Lung (tissue), 16 donors: Measurements from ENCODE around the gene FAM120A. TPM values are rescaled to one million over a fixed set of nuclear protein-coding genes. Genes with fewer than 3 reads are reported as not detected.
A peak's percentile ranks its signal among the peaks of the same experiment; 100 is the strongest.

ENCODE experiments used
- ATAC-seq: fragments of 200-7000 bp; cut with Tn5 transposase; one replicate; pipeline ENCODE4 v1.9.1; 2020; ENCODE audit warnings: moderate number of reproducible peaks; ENCODE audit not compliant: insufficient read depth, low FRiP score
- DNase-seq, 3 donors: peaks; one replicate each; pipeline ENCODE4 v3.0.0-alpha.2; 2013 to 2017
- H3K27ac ChIP-seq, 2 donors: one replicate each; pipeline ENCODE4 v1.5.1; 2013; ENCODE audit warnings: mild to moderate bottlenecking in 2 of 2, moderate library complexity in 2 of 2, control low read depth in 1 of 2, inconsistent platforms in 1 of 2, low read depth in 1 of 2, low read length in 1 of 2
- H3K27me3 ChIP-seq, 3 donors: one replicate each; pipeline ENCODE4 v1.5.1; 2013; ENCODE audit warnings: low read length in 2 of 3; ENCODE audit not compliant: control insufficient read depth in 3 of 3, insufficient read depth in 3 of 3
- H3K36me3 ChIP-seq, 4 donors: one replicate each; pipeline ENCODE4 v1.5.1; 2013; ENCODE audit warnings: low read length in 4 of 4, mild to moderate bottlenecking in 1 of 4, moderate library complexity in 1 of 4; ENCODE audit not compliant: control insufficient read depth in 4 of 4, insufficient read depth in 4 of 4
- H3K4me1 ChIP-seq, 5 donors: one replicate each; pipeline ENCODE4 v1.5.1; 2013; ENCODE audit warnings: low read length in 5 of 5, mild to moderate bottlenecking in 2 of 5, moderate library complexity in 1 of 5; ENCODE audit not compliant: control insufficient read depth in 5 of 5, insufficient read depth in 5 of 5
- H3K4me3 ChIP-seq: one replicate; pipeline ENCODE4 v1.5.1; 2013; ENCODE audit warnings: mild to moderate bottlenecking, control low read depth, moderate library complexity
- H3K9ac ChIP-seq, 2 donors: one replicate each; pipeline ENCODE4 v1.5.1; 2013; ENCODE audit warnings: low read length in 2 of 2, control low read depth in 1 of 2; ENCODE audit not compliant: insufficient read depth in 1 of 2
- H3K9me3 ChIP-seq, 4 donors: one replicate each; pipeline ENCODE4 v1.5.1; 2013; ENCODE audit warnings: low read length in 3 of 4, mild to moderate bottlenecking in 1 of 4, moderate library complexity in 1 of 4; ENCODE audit not compliant: control insufficient read depth in 4 of 4, insufficient read depth in 3 of 4
- CTCF ChIP-seq: IDR thresholded peaks from 2 replicates; pipeline ENCODE4 v1.5.1; 2012; ENCODE audit warnings: mild to moderate bottlenecking; ENCODE audit errors: control extremely low read depth, extremely low read depth
- WGBS, 2 donors: extraction: QIAGEN DNeasy Blood & Tissue Kit; methylation state at CpG; one replicate each; pipeline ENCODE4 v1.1.7; 2013; 5-methylcytosine and 5-hydroxymethylcytosine counted together
- long read RNA-seq, 5 donors: transcript quantifications; one replicate each; lab custom pipeline, GENCODE V29; 2026
- polyA plus RNA-seq, 2 donors: library from polyadenylated mRNA; stranded (reverse); fragments of 200-250 nt; gene quantifications; one replicate each; pipeline ENCODE4 v1.2.1, GENCODE V29; 2013
- total RNA-seq, 2 donors: library from RNA; depleted of rRNA in 1 of 2; stranded (reverse); fragments of >200 nt in 1 of 2; gene quantifications; one replicate each; pipeline ENCODE4 v1.2.1, GENCODE V29; 2014 to 2021
- donor health status: control.
- donor health status: control.
- donor health status: Bipolar disorder and iron deficiency.
- donor health status: healthy.
- donor health status: DM: yes; HTN: yes; CAD: no.

FAM120A gene
- total RNA-seq = 100 to 1,000 TPM; 110 to 134 TPM
- polyA plus RNA-seq = 10 to 100 TPM; 44.9 to 72.1 TPM
- long read RNA-seq, donor 1, full-length matches to known transcripts = 11 of 103 reads
- long read RNA-seq, donor 1, partial matches to known transcripts = 80 of 103 reads
- long read RNA-seq, donor 1, other reads (novel, unspliced or antisense) = 12 of 103 reads
- long read RNA-seq, donor 2, partial matches to known transcripts = 6 of 6 reads
- long read RNA-seq, donor 2, other reads (novel, unspliced or antisense) = 0 of 6 reads
- long read RNA-seq, donor 3, full-length matches to known transcripts = 5 of 10 reads
- long read RNA-seq, donor 3, partial matches to known transcripts = 5 of 10 reads
- long read RNA-seq, donor 3, other reads (novel, unspliced or antisense) = 0 of 10 reads
- long read RNA-seq, donor 4, partial matches to known transcripts = 44 of 44 reads
- long read RNA-seq, donor 4, other reads (novel, unspliced or antisense) = 0 of 44 reads
- long read RNA-seq, donor 5, full-length matches to known transcripts = 3 of 13 reads
- long read RNA-seq, donor 5, partial matches to known transcripts = 10 of 13 reads
- long read RNA-seq, donor 5, other reads (novel, unspliced or antisense) = 0 of 13 reads

DNA sequence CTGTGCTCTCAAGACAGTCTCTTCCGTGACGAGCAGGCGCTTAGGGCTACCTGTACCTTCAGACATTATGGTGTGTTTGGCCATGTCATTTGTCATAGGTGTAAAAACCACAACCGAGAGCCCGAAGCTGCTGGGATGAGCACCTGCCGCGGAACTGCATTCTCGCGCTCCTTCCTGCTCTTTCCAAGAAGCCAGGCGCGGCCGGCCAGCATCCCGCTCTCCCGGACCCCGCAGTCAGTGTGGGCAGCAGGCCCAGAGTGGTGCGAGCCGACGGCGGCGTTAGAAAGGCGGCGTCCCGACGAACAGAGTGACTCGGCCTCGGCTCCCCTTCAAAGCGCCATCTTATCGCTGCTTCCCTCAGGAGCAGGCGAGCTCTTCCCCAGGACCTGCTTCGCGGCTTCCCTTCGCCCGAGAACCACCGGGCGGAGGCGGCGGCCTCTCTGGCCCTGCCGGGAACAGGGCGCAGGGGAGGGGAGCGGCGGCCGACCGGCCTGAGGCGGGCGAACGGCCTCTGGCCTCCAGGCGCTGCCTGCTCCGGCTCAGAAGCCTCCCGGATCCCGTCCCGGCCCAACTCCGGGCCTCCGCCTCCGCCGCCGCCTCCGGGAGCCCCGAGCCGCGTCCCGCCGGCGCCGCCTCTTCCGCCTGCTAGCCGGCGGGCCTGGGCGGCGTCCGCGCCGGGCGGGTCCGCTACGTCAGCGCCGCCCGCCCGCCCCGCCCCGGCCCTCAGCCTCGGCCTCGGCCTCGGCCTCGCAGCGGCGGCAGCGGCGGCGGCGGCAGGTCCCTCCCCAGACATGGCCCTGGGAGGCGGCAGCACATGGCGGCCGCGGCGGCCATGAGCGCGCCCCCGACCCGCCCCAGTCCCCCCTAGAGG, at the start of gene FAM120A:
Gene FAM120A, plus strand, starts transcription at position 741 of the 871 bp plus-strand sequence. CDS start 231 bp downstream, outside the sequence.
- peak; percentile 81 to 89 (median 84) for DNase-seq
- Histone ChIP-seq H3K36me3 (peaks cover 10 to 26% (median 16%) of the 10 kb centered on the region in 4 donors), H3K27me3 (no peaks in the 10 kb centered on the region), H3K9ac (peak within 1 kb of the TSS; percentile 78 to 84), H3K27ac (peak within 1 kb of the TSS; percentile 98 to 99), H3K4me1 (peaks cover 0 to 19% (median 10%) of the 10 kb centered on the region in 5 donors), H3K4me3 (peak within 1 kb of the TSS; percentile 90), H3K9me3 (no peaks in the 10 kb centered on the region)
- no peak for TF ChIP-seq CTCF
- ATAC-seq = peak; percentile 75
- 0% methylated on average over 57 to 100 of the region's 100 CpGs for WGBS, 2 donors

GRCh38 chr9:93406371-93406770, 45.1 kb upstream of the FAM120A start:
- no peak for DNase-seq
- no peak for ATAC-seq
- Histone ChIP-seq H3K9ac (no peak overlapping the region), H3K36me3 (no peaks in the 10 kb centered on the region), H3K27ac (no peak overlapping the region), H3K4me1 (no peaks in the 10 kb centered on the region), H3K27me3 (peaks cover 0 to 3% (median 0%) of the 10 kb centered on the region in 3 donors), H3K4me3 (no peak overlapping the region), H3K9me3 (no peaks in the 10 kb centered on the region)
- 93 to 98% methylated on average over 5 of the region's 5 CpGs for WGBS, 2 donors
- no peak for TF ChIP-seq CTCF

DNA sequence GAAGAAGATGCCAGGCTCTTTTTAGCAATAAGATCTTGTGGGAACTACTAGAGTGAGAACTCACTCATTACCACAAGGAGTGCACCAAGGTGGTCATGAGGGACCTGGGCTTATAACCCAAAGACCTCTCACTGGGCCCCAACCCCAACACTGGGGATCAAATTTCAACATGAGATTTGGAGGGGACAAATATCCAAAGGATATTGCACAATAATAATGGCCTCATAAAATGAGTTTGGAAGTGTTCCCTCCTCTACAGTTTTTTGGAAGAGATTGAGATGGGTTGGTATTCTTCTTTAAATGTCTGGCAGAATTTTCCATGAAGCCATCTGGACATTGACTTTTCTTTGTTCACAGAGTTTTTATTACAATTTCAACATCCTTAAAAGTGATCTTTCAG, 38.0 kb upstream of the FAM120A start:
- H3K4me3 ChIP-seq = no peak overlapping the region
- DNase-seq (peak in 2 of 3 donors; percentile 5 to 42), ATAC-seq (no peak)
- no peak for TF ChIP-seq CTCF
- no peaks in the 10 kb centered on the region for H3K4me1 ChIP-seq
- H3K27me3 ChIP-seq = no peaks in the 10 kb centered on the region
- no peaks in the 10 kb centered on the region for H3K36me3 ChIP-seq
- no peak overlapping the region for H3K9ac ChIP-seq
- peaks cover 0 to 8% (median 0%) of the 10 kb centered on the region in 4 donors for H3K9me3 ChIP-seq
- no peak overlapping the region for H3K27ac ChIP-seq
